HG02840 (cell line): ENCODE results near the gene BRINP3.

ENCODE experiments used
- ATAC-seq: cut with Tn5 transposase; IDR thresholded peaks from one replicate; pipeline ENCODE4 v1.9.1; 2021; ENCODE audit warnings: mild to moderate bottlenecking, moderate library complexity, moderate number of reproducible peaks; ENCODE audit not compliant: unreplicated experiment, low FRiP score

The BRINP3 gene

GRCh38 chr1:190455631-190456030 lies 22.0 kb downstream of the BRINP3 start:
- ATAC-seq, result no peak

GRCh38 chr1:190453550-190453949 lies 24.1 kb downstream of the BRINP3 start:
- no peak for ATAC-seq

DNA sequence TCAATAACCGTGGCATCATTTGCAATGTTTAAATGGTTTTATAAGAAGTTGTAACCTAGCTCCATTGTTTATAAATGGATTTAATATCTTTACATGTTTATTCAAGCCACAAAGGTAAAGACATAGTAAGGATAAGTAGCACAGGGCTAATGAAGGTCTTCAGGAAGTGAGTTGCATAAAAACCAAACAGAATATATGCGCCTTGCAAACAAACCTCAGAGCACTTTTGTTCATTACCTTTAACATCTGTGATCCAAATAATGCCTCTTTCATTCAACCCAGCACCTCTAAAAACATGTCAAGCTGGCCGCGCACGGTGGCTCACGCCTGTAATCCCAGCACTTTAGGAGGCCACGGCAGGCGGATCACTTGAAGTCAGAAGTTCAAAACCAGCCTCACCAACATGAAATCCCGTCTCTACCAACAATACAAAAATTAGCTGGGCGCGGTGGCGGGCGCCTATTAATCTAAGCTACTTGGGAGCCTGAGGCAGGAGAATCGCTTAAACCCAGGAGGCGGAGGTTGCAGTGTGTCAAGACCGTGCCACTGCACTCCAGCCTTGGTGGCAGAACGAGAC lies 25.3 kb downstream of the BRINP3 start:
- ATAC-seq, result no peak

GRCh38 chr1:190444464-190444863 lies 33.2 kb downstream of the BRINP3 start:
- no peak for ATAC-seq

DNA sequence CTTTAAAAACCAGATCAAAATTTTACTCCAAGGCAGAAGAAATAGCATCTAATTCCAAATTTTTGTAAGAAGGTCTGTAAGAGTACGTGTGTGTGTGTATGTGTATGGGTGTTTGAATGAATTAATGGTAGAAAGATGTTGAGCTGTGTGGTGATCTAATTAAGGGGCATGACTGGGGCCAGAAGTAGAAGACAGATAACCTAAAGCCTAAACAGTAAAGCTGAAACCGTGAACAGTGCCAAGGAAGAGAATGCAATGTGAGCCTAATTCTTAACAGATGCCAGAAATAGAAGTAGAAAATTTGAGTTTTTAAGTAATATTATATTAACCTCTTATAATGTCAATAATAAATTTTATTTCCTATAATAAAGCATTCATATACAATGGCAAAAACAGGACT lies 38.2 kb downstream of the BRINP3 start:
- no peak for ATAC-seq

DNA sequence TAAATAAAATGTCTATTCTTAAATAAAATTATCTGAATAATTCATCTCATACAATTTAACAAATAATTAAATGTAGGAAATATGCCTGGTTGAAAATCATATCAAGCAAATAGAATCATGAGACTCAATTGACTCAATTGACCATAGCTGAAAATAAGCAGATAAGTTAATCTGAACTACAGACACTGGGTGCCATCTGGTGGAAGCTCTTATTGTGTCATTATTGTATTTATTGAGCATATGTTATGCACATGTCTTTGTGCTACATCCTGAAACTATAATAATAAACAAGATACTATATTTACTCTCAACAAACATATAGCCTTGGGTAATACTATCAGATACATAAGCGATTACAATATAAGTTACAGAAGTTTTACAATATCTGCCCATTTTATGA lies 41.0 kb downstream of the BRINP3 start:
- no peak for ATAC-seq

DNA sequence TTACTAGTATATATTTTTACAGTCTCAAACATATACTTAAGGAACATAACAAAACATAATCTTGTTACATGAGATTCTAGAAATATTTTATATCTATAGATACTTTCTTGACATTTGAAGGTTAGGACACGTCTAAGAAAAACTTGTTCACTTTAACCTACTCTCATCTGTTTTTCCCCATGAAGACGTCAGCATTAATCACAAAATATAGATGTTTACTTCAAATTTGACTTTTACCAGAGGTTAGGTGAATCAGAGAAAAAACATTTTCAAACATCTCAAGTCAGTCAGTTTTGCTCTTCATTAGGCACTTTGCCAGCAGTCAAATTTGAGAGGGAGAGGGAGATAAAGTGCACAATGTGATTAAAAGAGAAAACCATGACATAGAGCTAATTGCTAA lies 47.7 kb downstream of the BRINP3 start:
- no peak for ATAC-seq

DNA sequence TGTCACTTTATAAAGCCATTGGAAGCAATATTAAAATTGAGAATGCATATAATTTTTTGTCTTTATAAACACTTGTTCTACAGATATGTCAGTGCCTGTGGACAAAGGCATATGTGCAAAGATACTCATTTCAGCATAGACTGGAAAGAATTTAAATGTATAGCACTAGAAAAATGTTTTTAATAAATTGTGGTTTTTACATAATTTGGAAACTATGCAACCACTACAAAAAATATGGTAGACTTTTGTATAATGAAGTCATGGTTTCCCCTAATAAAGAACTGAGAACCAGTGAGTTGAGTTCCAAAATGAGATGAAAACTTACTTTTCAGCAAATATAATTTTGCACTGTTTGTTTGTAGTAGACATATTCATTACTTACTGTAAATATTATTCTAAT lies 48.5 kb downstream of the BRINP3 start:
- no peak for ATAC-seq

DNA sequence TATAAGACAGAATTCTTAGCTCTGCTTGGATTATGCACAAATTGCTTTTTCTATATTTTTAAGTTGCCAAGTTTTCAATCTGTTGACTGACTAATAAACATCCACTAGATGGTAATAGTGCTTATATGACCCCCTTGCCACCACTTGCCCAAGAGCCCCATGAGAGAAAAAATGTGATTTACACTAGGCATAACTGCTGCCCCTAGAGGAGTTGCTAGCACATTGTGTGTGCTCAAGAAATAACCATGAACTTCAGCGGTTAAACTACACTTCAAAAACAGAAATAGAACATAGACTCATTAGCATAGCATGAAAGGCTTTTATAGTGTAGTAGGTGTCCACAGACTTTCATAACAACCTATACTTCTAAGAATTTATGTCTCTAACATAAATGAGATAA lies 61.4 kb downstream of the BRINP3 start:
- ATAC-seq, result no peak

DNA sequence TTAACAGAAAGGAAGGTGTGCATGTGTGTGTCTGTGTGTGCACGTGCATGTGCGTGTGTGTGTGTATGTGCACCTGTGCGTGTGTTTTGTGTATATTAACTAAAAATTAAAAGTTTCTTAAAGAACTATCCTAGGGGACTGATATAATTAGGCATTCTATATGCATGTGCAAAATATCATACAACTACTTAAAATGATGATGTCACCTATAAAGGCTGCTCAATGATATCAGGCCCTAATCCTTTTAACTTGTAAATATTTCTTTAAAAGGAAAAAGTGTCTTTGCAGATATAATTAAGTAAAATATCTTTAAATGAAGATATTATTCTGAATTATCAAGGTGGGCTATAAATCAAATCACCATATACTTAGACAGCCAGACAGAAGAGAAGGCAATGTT lies 64.5 kb downstream of the BRINP3 start:
- no peak for ATAC-seq

GRCh38 chr1:190403402-190403801 lies 74.3 kb downstream of the BRINP3 start:
- no peak for ATAC-seq

DNA sequence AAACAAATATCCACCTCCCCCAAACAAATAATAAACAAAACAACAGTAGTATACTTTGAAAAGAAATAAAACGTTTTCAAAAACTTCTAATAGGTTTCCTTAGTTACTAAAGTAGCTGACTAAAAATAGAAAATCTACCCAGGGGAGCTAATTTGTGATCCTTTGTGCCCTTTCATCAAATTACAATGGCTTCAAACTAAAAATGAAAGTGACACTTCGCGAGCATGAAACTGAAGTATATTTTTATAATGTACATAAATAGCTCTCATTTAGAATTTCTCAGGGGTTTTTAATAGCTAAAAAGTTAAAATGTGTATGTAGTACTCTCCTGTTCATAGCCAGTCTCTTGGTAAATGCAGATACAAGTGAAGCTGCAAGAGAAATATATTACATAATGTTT lies 78.4 kb downstream of the BRINP3 start:
- ATAC-seq, result no peak

GRCh38 chr1:190391582-190391981 lies 86.1 kb downstream of the BRINP3 start:
- ATAC-seq, result no peak

- no peak for ATAC-seq
Observed at GRCh38 chr1:190377991-190378390, 99.7 kb downstream of the BRINP3 start.

DNA sequence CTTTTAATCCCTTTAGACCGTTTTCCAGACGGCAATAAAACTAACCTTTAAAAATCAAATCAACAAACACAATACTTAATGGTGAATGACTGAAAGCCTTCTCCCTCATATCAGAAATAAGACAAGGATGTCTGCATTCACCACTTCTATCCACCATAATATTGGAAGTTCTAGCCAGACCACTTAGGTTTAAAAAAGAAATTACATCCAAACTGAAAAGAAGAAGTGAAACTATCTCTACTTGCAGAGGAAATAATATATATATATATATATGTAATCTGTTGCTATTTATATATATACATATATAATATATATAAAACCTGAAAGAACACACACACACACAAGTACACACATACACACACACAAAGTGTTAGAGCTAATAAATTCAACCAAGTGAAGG lies 100.4 kb downstream of the BRINP3 start:
- no peak for ATAC-seq

- ATAC-seq, result no peak
Observed at GRCh38 chr1:190376044-190376443, 101.6 kb downstream of the BRINP3 start.

DNA sequence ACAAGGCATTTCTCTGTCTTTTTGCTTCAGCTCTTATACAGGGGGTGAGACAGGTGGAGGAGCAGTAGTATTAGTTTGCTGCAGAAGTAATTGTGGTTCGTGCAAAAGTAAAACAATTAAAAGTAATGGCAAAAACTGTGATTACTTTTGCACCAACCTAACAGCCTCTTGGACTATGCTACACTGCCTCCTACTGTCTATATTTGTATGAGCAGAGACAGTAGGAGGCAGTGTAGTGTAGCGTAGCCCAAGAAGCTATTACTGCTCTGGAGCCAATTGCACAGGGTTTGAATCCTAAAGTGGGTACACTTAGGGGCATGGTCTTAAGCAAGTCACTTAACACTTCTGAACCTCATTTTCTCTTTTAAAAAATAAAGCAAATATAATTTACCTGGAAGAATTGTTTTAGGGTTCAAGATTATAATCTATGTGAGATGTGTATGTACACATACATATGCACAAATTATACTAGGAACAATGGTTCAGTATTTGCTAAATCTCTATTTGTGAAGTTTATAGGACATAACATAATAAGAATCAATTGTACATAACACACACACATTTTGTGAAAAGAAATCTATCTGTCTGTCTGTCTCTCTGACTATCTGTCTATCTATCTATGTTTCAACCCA lies 103.8 kb downstream of the BRINP3 start:
- ATAC-seq, result peak; percentile 73

DNA sequence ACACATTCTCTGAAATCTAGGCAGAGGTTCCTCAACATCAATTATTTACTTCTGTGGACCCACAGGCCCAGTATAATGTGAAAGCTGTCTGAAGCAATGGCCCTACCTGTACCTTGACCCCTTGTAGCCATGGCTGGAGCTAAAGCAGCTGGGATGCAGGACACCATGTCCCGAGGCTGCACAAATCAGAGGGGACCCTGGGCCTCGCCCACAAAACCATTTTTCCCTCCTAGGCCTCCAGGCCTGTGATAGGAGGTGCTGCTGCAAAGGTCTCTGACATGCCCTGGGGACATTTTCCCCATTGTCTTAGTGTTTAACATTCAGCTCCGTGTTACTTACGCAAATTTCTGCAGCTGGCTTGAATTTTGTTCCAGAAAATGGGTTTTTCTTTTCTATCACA lies 110.5 kb downstream of the BRINP3 start:
- no peak for ATAC-seq

GRCh38 chr1:190365283-190365682 lies 112.4 kb downstream of the BRINP3 start:
- no peak for ATAC-seq

DNA sequence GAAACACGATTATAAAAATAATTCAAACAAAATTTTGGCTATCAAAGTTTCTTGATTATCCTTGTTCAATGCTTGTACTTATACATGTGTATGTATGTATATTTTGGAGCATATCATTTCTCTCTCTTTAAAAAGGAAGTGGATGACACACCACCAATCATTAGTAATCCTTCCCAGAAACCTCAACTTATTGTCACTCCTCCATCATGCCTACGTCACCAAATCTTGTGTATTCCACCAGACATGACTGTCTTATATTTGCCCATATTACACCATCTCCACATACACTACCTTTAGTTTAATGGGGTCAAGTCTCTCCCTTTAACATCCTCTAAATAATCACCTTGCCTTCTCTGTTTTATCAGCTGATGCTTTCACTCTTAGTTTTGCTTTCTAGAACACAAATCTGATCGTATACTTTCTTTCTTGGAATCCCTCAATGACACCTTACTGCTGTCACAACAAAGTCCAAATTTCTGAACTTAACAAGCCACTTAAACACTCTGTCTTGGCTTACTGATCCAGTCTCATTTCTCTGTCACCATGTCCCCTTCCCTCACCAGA lies 124.0 kb downstream of the BRINP3 start:
- no peak for ATAC-seq

- ATAC-seq, result no peak
Observed at GRCh38 chr1:190344454-190344853, 133.2 kb downstream of the BRINP3 start.

- no peak for ATAC-seq
Observed at GRCh38 chr1:190338829-190339228, 138.8 kb downstream of the BRINP3 start.
